ENCODE measurements around the gene NMUR1. TPM values are rescaled to one million over a fixed set of nuclear protein-coding genes. Genes with fewer than 3 reads are reported as not detected.
"Not testable (repeated sequence)": the region's sequence is repeated elsewhere in the genome, so short reads cannot be mapped to it uniquely, and the experiment has no call there.

The NMUR1 gene
- total RNA-seq (0.33 and 0.48 TPM in 2 replicates), polyA plus RNA-seq (0.37 TPM in 1 of 2 replicates, not detected in the other)

DNA sequence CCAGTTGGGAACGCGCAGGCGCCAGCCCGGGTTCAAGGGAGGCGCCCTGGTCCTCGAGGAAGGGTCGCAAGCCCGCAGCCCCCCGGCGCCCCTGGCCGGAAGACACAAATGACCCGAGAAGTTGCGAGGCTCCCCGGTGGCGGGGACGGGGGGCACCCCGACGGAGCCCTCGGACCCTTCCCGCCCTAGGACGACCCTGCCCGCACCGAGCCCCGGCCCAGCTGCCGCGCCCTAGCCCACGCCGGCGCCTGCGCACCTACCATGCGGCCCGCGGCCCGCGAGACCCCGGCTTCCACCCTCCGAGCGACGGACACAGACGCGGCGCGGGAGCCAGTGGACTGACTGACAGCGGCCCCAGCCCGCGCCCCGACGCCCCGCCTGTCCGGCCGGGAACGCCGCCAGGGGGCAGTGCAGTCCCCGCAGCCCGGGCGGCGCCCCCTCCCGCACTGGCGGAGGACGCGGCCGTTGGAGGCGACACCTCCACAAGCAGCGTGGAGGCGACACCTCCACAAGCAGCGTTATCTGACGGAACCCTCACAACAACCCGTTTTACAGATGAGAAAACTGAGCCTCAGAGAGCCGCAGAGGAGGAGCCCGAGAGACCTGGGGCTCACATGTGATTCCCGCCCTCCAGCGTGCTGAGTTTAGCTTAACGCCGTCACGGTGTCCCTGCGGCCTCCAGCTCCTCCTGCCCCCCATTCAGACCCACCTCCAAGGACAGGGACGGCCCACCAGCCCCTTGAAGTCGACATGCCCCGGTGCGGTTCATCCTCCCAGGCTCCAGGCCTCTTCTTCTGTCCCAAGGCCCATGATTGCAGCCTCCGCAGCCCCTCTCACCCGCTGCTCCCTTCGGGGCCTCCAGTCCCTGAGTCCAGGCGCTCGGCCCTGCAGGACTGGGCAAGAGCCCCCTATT, at the start of gene NMUR1:
TSS of gene NMUR1 (minus strand) at position 347 of the 913 bp plus-strand sequence. CDS start at position 263, 84 bp downstream.
- Histone ChIP-seq H4K20me1 (ENCODE audit: insufficient read depth, poor library complexity, severe bottlenecking) (no peaks in the 10 kb centered on the region), H3K79me2 (no peaks in the 10 kb centered on the region), H2AFZ (peak within 1 kb of the TSS; percentile 66), H3K9me3 (ENCODE audit: low read depth) (no peaks in the 10 kb centered on the region), H3K9me2 (replicated peaks; ENCODE audit: insufficient read depth) (no peaks in the 10 kb centered on the region), H3K4me3 (no peak within 1 kb of the TSS), H3K4me2 (peak within 1 kb of the TSS; percentile 83), H3K27ac (no peak within 1 kb of the TSS), H3K4me1 (ENCODE audit: insufficient read depth) (peaks cover 12% of the 10 kb centered on the region), H3K27me3 (peaks cover 10% of the 10 kb centered on the region), H3K36me3 (replicated peaks; ENCODE audit: insufficient read depth, low read depth) (no peaks in the 10 kb centered on the region)
- DNase-seq (ENCODE audit: low spot score): peak; percentile 72
- WGBS (ENCODE audit: low lambda C conversion rate, missing lambda C conversion rate): 48% methylated on average over 41 of the region's 85 CpGs
- TF ChIP-seq EZH2phosphoT487 (IDR thresholded peaks at IDR 0.05; ENCODE audit: low read depth, severe bottlenecking, unreplicated experiment): no peak
- TF ChIP-seq, protein P1, sequence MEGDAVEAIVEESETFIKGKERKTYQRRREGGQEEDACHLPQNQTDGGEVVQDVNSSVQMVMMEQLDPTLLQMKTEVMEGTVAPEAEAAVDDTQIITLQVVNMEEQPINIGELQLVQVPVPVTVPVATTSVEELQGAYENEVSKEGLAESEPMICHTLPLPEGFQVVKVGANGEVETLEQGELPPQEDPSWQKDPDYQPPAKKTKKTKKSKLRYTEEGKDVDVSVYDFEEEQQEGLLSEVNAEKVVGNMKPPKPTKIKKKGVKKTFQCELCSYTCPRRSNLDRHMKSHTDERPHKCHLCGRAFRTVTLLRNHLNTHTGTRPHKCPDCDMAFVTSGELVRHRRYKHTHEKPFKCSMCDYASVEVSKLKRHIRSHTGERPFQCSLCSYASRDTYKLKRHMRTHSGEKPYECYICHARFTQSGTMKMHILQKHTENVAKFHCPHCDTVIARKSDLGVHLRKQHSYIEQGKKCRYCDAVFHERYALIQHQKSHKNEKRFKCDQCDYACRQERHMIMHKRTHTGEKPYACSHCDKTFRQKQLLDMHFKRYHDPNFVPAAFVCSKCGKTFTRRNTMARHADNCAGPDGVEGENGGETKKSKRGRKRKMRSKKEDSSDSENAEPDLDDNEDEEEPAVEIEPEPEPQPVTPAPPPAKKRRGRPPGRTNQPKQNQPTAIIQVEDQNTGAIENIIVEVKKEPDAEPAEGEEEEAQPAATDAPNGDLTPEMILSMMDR (IDR thresholded peaks at IDR 0.05; ENCODE audit: poor library complexity): peak; percentile 62
- TF ChIP-seq EZH2 (IDR thresholded peaks at IDR 0.05; ENCODE audit: borderline replicate concordance): no peak

GRCh38 chr2:231579560-231579959, 49.3 kb upstream of the NMUR1 start:
- Histone ChIP-seq H3K4me2 (no peak overlapping the region), H4K20me1 (ENCODE audit: insufficient read depth, poor library complexity, severe bottlenecking) (no peaks in the 10 kb centered on the region), H3K9me2 (replicated peaks; ENCODE audit: insufficient read depth) (no peaks in the 10 kb centered on the region), H3K27ac (no peak overlapping the region), H3K4me3 (no peak overlapping the region), H3K36me3 (replicated peaks; ENCODE audit: insufficient read depth, low read depth) (no peaks in the 10 kb centered on the region), H3K9me3 (ENCODE audit: low read depth) (no peaks in the 10 kb centered on the region), H3K27me3 (no peaks in the 10 kb centered on the region), H3K4me1 (ENCODE audit: insufficient read depth) (no peaks in the 10 kb centered on the region), H2AFZ (no peak overlapping the region), H3K79me2 (no peaks in the 10 kb centered on the region)
- TF ChIP-seq, protein P1 (IDR thresholded peaks at IDR 0.05; ENCODE audit: poor library complexity): no peak
- TF ChIP-seq EZH2phosphoT487 (IDR thresholded peaks at IDR 0.05; ENCODE audit: low read depth, severe bottlenecking, unreplicated experiment): no peak
- TF ChIP-seq EZH2 (IDR thresholded peaks at IDR 0.05; ENCODE audit: borderline replicate concordance): no peak
- WGBS (ENCODE audit: low lambda C conversion rate, missing lambda C conversion rate): 100% methylated on average over 2 of the region's 3 CpGs
- no peak for DNase-seq (ENCODE audit: low spot score)

DNA sequence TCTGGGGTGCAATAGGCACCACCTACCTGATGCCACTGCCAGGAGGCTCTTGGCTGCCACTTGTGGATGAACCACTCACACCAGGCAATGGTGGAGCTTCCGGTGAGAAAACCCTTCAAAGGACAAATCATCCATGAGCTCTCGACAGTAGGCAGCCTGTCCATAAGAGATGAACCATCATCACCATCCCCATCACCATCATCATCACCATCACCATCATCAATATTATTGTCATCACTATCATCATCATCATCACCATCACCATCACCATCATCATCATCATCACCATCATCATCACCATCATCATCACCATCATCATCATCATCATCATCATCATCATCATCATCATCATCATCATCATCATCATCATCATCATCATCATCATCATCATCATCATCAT, 48.4 kb upstream of the NMUR1 start:
- H3K27me3 ChIP-seq; H3K9me3 ChIP-seq (ENCODE audit: low read depth); H3K79me2 ChIP-seq; H3K36me3 ChIP-seq (replicated peaks; ENCODE audit: insufficient read depth, low read depth); H3K4me2 ChIP-seq; H3K4me3 ChIP-seq; H4K20me1 ChIP-seq (ENCODE audit: insufficient read depth, poor library complexity, severe bottlenecking); H2AFZ ChIP-seq; DNase-seq (ENCODE audit: low spot score); H3K9me2 ChIP-seq (replicated peaks; ENCODE audit: insufficient read depth); H3K27ac ChIP-seq; H3K4me1 ChIP-seq (ENCODE audit: insufficient read depth): not testable (repeated sequence)
- whole genome bisulfite sequencing (ENCODE audit: low lambda C conversion rate, missing lambda C conversion rate): 100% methylated on average over 2 of the region's 2 CpGs

DNA sequence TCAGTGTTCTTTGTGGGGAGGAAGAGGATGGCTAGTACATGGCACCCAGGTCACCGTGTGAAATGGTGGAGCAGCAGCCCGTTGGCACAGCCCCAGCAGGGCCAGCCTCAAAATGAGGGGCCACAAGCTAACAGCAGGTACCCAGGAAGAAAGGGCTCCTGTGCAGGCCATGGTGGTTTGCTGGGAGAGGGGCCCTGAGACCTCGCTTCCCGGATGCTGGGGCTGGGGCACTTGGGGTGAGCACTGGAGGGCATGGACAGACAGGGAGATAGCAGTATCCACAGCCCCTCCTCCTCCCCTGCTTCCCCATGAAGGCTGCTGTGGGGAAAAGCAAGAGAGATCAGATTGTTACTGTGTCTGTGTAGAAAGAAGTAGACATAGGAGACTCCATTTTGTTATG, 46.2 kb upstream of the NMUR1 start:
- Histone ChIP-seq H3K4me1 (ENCODE audit: insufficient read depth) (no peaks in the 10 kb centered on the region), H3K79me2 (no peaks in the 10 kb centered on the region), H3K36me3 (replicated peaks; ENCODE audit: insufficient read depth, low read depth) (no peaks in the 10 kb centered on the region), H3K27me3 (no peaks in the 10 kb centered on the region), H3K4me2 (no peak overlapping the region), H3K9me3 (ENCODE audit: low read depth) (no peaks in the 10 kb centered on the region), H2AFZ (no peak overlapping the region), H3K9me2 (replicated peaks; ENCODE audit: insufficient read depth) (no peaks in the 10 kb centered on the region), H3K27ac (no peak overlapping the region), H4K20me1 (ENCODE audit: insufficient read depth, poor library complexity, severe bottlenecking) (no peaks in the 10 kb centered on the region), H3K4me3 (no peak overlapping the region)
- WGBS (ENCODE audit: low lambda C conversion rate, missing lambda C conversion rate): 83% methylated on average over 4 of the region's 4 CpGs
- no peak for DNase-seq (ENCODE audit: low spot score)
- TF ChIP-seq, protein P1 (IDR thresholded peaks at IDR 0.05; ENCODE audit: poor library complexity): no peak
- TF ChIP-seq EZH2phosphoT487 (IDR thresholded peaks at IDR 0.05; ENCODE audit: low read depth, severe bottlenecking, unreplicated experiment) (no peak), EZH2 (IDR thresholded peaks at IDR 0.05; ENCODE audit: borderline replicate concordance) (no peak)
